Spleen (tissue), 11 donors: ENCODE measurements around the gene STAP1. TPM values are rescaled to one million over a fixed set of nuclear protein-coding genes. Genes with fewer than 3 reads are reported as not detected.

ENCODE experiments used
- DNase-seq: peaks from one replicate; pipeline ENCODE4 v3.0.0-alpha.2; 2020
- H3K27ac ChIP-seq, 8 donors: fragments of 200-600 bp; sonication (generic) in 7 of 8; 1 replicate in 4 of 8; 2 replicates in 4 of 8; pipeline versions ENCODE4 v1.5.0 to v1.8.0; 2016 to 2021; ENCODE audit warnings: inconsistent platforms in 4 of 8, mild to moderate bottlenecking in 4 of 8, moderate library complexity in 1 of 8
- H3K27me3 ChIP-seq, 7 donors: fragments of 200-600 bp; sonication (generic) in 6 of 7; replicated peaks in 1 of 7; 1 replicate in 4 of 7; 2 replicates in 3 of 7; pipeline versions ENCODE4 v1.5.0 to v1.8.0; 2016 to 2021; ENCODE audit warnings: inconsistent platforms in 3 of 7, mild to moderate bottlenecking in 1 of 7
- H3K36me3 ChIP-seq, 6 donors: fragments of 200-600 bp; sonication (generic) in 5 of 6; 1 replicate in 4 of 6; 2 replicates in 2 of 6; pipeline versions ENCODE4 v1.5.0 to v1.8.0; 2016 to 2021; ENCODE audit warnings: inconsistent platforms in 2 of 6
- H3K4me1 ChIP-seq, 6 donors: fragments of 200-600 bp; sonication (generic) in 5 of 6; 1 replicate in 3 of 6; 2 replicates in 3 of 6; pipeline versions ENCODE4 v1.5.0 to v1.8.0; 2016 to 2021; ENCODE audit warnings: inconsistent platforms in 3 of 6
- H3K4me3 ChIP-seq, 8 donors: fragments of 200-600 bp; sonication (generic) in 7 of 8; 1 replicate in 4 of 8; 2 replicates in 4 of 8; pipeline versions ENCODE4 v1.5.0 to v1.8.0; 2016 to 2021; ENCODE audit warnings: inconsistent platforms in 4 of 8, mild to moderate bottlenecking in 4 of 8, moderate library complexity in 2 of 8
- H3K9me3 ChIP-seq, 8 donors: fragments of 200-600 bp; sonication (generic) in 7 of 8; 1 replicate in 4 of 8; 2 replicates in 4 of 8; pipeline versions ENCODE4 v1.5.0 to v1.8.0; 2016 to 2021; ENCODE audit warnings: inconsistent platforms in 4 of 8
- POLR2A ChIP-seq, 3 donors: fragments of 450-650 bp; IDR thresholded peaks; one replicate each; pipeline ENCODE4 v1.5.1; 2017; ENCODE audit warnings: antibody characterized with exemption in 3 of 3, mild to moderate bottlenecking in 1 of 3
- POLR2AphosphoS5 ChIP-seq, 3 donors: sonication (generic); formaldehyde crosslinking; IDR thresholded peaks; one replicate each; pipeline ENCODE4 v1.5.1; 2017; ENCODE audit warnings: antibody characterized with exemption in 3 of 3
- WGBS, 5 donors: extraction: QIAGEN DNeasy Blood & Tissue Kit in 3 of 5; methylation state at CpG; one replicate each; pipeline versions ENCODE4 v1.1.5 to v1.1.7; 2013 to 2018; 5-methylcytosine and 5-hydroxymethylcytosine counted together
- intact Hi-C: fragments of 100-400 bp; cut with DNase I; formaldehyde crosslinking; loops from one replicate; pipeline ENCODE4 v1.15.0; 2023; ENCODE audit warnings: low total_unique reads
- polyA plus RNA-seq, 3 donors: library from polyadenylated mRNA; stranded (reverse); fragments of 200-250 nt; gene quantifications; one replicate each; pipeline ENCODE4 v1.2.1, GENCODE V29; 2013
- total RNA-seq, 7 donors: library from RNA; depleted of rRNA in 3 of 7; stranded (reverse); fragments of >200 nt in 3 of 7; fragmentation: NEBNext Ultra II Directional in 4 of 7; extraction: Animal tissue kit (Norgen Biotek cat#: 25700) in 4 of 7; gene quantifications; one replicate each; pipeline versions ENCODE4 v1.1.0 to v1.2.1, GENCODE V29; 2016 to 2021
- TF ChIP-seq, protein P1 (sequence below), 11 experiments: fragments of 200-600 bp in 7 of 11; fragments of 450-650 bp in 4 of 11; sonication (generic) in 4 of 11; IDR thresholded peaks in 8 of 11; conservative IDR thresholded peaks in 3 of 11; 1 replicate in 7 of 11; 2 replicates in 4 of 11; pipeline versions ENCODE4 v1.4.0 to v1.8.0; 2016 to 2021; ENCODE audit warnings: antibody characterized with exemption in 11 of 11, inconsistent platforms in 4 of 11, mild to moderate bottlenecking in 1 of 11
- donor health status: healthy with polysubstance abuse.
- donor health status: DM: no; HTN: no; CAD: no; lungs with moderate emphysema.
- donor health status: DM: no; HTN: no; CAD: no.
- donor health status: Bipolar disorder and iron deficiency.
- donor health status: healthy.
- donor health status: DM: no; HTN: no; CAD: no.
- donor health status: DM: yes; HTN: yes; CAD: no.

STAP1 gene
- total and polyA plus RNA-seq, 10 donors, result 22.3 to 74.1 (median 25.7) TPM

DNA sequence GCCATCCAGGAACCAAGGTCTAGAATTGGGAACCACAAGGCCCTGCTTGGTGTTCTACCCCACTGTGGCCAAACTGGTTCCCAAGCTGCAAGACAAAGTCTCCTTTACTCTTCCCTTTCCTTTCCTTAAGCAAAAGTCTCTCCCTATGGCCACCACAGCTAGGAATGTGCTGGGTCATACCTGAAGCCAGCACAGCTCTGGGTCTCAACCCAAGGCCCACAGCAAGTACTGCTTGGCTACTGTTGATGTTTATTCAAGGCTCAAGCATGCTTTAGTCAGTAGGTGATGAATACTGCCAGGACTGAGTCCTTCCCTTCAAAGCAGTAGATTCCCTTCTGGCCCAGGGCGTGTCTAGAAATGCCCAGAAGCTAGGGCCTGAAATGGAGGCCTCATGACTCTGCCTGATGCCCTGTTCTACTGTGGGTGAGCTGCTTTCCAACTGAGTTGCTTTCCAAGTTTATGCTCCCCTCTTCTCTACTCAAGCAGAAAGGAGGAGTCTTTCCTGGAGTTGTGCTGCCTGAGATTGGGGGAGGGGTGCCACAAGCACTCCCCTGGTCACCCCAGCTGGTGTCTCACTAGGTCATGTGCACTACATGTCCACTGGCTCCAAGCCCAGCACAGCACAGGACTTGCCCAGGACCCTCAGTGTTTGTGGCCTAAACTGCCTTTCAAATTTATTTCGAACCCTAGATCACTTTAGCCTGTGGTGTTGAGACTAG, 44.9 kb downstream of the STAP1 start:
- intact Hi-C loops, result no loop called here
- DNase-seq, result no peak
- H3K27ac ChIP-seq, result no peak overlapping the region
- no peak overlapping the region for H3K4me3 ChIP-seq
- 86 to 98% (median 96%) methylated on average over 2 of the region's 2 CpGs for WGBS, 5 donors
- H3K36me3 ChIP-seq, result peaks cover 0 to 58% (median 3%) of the 10 kb centered on the region in 6 donors
- no peak for TF ChIP-seq POLR2AphosphoS5 (IDR thresholded peaks at IDR 0.05)
- TF ChIP-seq POLR2A (IDR thresholded peaks at IDR 0.05), result no peak
- TF ChIP-seq, protein P1, sequence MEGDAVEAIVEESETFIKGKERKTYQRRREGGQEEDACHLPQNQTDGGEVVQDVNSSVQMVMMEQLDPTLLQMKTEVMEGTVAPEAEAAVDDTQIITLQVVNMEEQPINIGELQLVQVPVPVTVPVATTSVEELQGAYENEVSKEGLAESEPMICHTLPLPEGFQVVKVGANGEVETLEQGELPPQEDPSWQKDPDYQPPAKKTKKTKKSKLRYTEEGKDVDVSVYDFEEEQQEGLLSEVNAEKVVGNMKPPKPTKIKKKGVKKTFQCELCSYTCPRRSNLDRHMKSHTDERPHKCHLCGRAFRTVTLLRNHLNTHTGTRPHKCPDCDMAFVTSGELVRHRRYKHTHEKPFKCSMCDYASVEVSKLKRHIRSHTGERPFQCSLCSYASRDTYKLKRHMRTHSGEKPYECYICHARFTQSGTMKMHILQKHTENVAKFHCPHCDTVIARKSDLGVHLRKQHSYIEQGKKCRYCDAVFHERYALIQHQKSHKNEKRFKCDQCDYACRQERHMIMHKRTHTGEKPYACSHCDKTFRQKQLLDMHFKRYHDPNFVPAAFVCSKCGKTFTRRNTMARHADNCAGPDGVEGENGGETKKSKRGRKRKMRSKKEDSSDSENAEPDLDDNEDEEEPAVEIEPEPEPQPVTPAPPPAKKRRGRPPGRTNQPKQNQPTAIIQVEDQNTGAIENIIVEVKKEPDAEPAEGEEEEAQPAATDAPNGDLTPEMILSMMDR (IDR thresholded peaks at IDR 0.05 in 8 of 11, conservative IDR thresholded peaks at IDR 0.05 in 3 of 11), result no peak
- no peaks in the 10 kb centered on the region for H3K4me1 ChIP-seq
- no peaks in the 10 kb centered on the region for H3K27me3 ChIP-seq
- no peaks in the 10 kb centered on the region for H3K9me3 ChIP-seq

GRCh38 chr4:67604029-67604381, 45.5 kb downstream of the STAP1 start:
- intact Hi-C loops, result no loop called here
- WGBS, 5 donors, result 86 to 96% (median 91%) methylated on average over 2 of the region's 2 CpGs
- no peak for TF ChIP-seq POLR2A (IDR thresholded peaks at IDR 0.05)
- no peak overlapping the region for H3K27ac ChIP-seq
- DNase-seq, result no peak
- H3K36me3 ChIP-seq, result peaks cover 0 to 58% (median 3%) of the 10 kb centered on the region in 6 donors
- no peaks in the 10 kb centered on the region for H3K27me3 ChIP-seq
- no peak overlapping the region for H3K4me3 ChIP-seq
- no peaks in the 10 kb centered on the region for H3K4me1 ChIP-seq
- H3K9me3 ChIP-seq, result no peaks in the 10 kb centered on the region

GRCh38 chr4:67604749-67605148, 46.2 kb downstream of the STAP1 start:
- WGBS, 5 donors, result 86 to 93% (median 92%) methylated on average over 3 of the region's 3 CpGs
- Histone ChIP-seq H3K4me1 (no peaks in the 10 kb centered on the region), H3K36me3 (peaks cover 0 to 59% (median 3%) of the 10 kb centered on the region in 6 donors), H3K27ac (no peak overlapping the region), H3K4me3 (no peak overlapping the region), H3K27me3 (no peaks in the 10 kb centered on the region), H3K9me3 (peaks cover 0 to 7% (median 6%) of the 10 kb centered on the region in 8 donors)
- no peak for DNase-seq
- TF ChIP-seq, protein P1 (IDR thresholded peaks at IDR 0.05 in 8 of 11, conservative IDR thresholded peaks at IDR 0.05 in 3 of 11), result no peak
- no peak for TF ChIP-seq POLR2A (IDR thresholded peaks at IDR 0.05)
- no peak for TF ChIP-seq POLR2AphosphoS5 (IDR thresholded peaks at IDR 0.05)
- intact Hi-C loops, result no loop called here

DNA sequence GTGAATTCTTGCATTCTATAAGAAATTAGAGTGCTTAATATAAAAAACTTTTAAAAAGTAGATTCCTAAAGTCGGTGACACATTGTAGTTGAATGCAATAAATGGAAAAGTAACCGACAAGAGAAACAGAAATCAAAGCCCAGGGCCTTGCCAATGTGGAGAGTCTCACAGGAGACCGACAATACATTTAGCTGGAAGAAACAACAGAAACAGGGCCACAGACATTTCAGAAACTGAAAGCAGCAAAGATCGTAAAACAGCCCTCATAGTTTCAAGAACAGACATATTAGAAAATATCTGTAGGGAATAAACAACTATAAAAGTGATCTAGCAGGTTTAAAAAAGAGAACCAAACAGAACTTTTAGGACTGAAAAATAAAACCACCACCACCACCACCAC, 49.5 kb downstream of the STAP1 start:
- TF ChIP-seq, protein P1 (IDR thresholded peaks at IDR 0.05 in 8 of 11, conservative IDR thresholded peaks at IDR 0.05 in 3 of 11), result no peak
- Histone ChIP-seq H3K4me1 (no peaks in the 10 kb centered on the region), H3K4me3 (no peak overlapping the region), H3K36me3 (peaks cover 0 to 46% (median 3%) of the 10 kb centered on the region in 6 donors), H3K27me3 (no peaks in the 10 kb centered on the region), H3K27ac (no peak overlapping the region), H3K9me3 (peaks cover 5 to 36% (median 27%) of the 10 kb centered on the region in 8 donors)
- DNase-seq, result no peak
- intact Hi-C loops, result no loop called here
- 82 to 90% (median 85%) methylated on average over 4 of the region's 4 CpGs for WGBS, 5 donors
